ENCODE data around the gene RUBCNL.

The RUBCNL gene

GRCh38 chr13:46315036-46315435, 72.0 kb downstream of the RUBCNL start:
- no peaks in the 10 kb centered on the region for H3K79me2 ChIP-seq (ENCODE audit: low read length)
- peaks cover 2% of the 10 kb centered on the region for H3K36me3 ChIP-seq (replicated peaks; ENCODE audit: low read depth, low read length)
- no peak overlapping the region for H3K4me3 ChIP-seq (ENCODE audit: low read length)
- no peaks in the 10 kb centered on the region for H3K27me3 ChIP-seq (ENCODE audit: low read depth, low read length)
- no peak overlapping the region for H3K4me2 ChIP-seq (ENCODE audit: low read length)
- H3K9me3 ChIP-seq (ENCODE audit: insufficient read depth, low read length), result no peaks in the 10 kb centered on the region
- H4K20me1 ChIP-seq (ENCODE audit: insufficient read depth, low read length), result no peaks in the 10 kb centered on the region
- TF ChIP-seq CTCF (IDR thresholded peaks at IDR 0.05; ENCODE audit: low read depth, low read length), result no peak
- no peak for TF ChIP-seq EZH2phosphoT487 (IDR thresholded peaks at IDR 0.05; ENCODE audit: low read depth)
- H3K27ac ChIP-seq (ENCODE audit: low read length), result no peak overlapping the region
- peaks cover 7% of the 10 kb centered on the region for H3K4me1 ChIP-seq (ENCODE audit: low read length)
- no peak overlapping the region for H2AFZ ChIP-seq (ENCODE audit: low read depth, low read length)
- H3K9ac ChIP-seq (ENCODE audit: low read length), result no peak overlapping the region

GRCh38 chr13:46314587-46314986, 72.5 kb downstream of the RUBCNL start:
- Histone ChIP-seq H3K79me2 (ENCODE audit: low read length) (no peaks in the 10 kb centered on the region), H3K4me3 (ENCODE audit: low read length) (no peak overlapping the region), H4K20me1 (ENCODE audit: insufficient read depth, low read length) (no peaks in the 10 kb centered on the region), H3K27ac (ENCODE audit: low read length) (no peak overlapping the region), H3K4me2 (ENCODE audit: low read length) (no peak overlapping the region), H3K36me3 (replicated peaks; ENCODE audit: low read depth, low read length) (peaks cover 2% of the 10 kb centered on the region), H3K9me3 (ENCODE audit: insufficient read depth, low read length) (no peaks in the 10 kb centered on the region), H3K4me1 (ENCODE audit: low read length) (peaks cover 7% of the 10 kb centered on the region), H3K9ac (ENCODE audit: low read length) (no peak overlapping the region), H3K27me3 (ENCODE audit: low read depth, low read length) (no peaks in the 10 kb centered on the region), H2AFZ (ENCODE audit: low read depth, low read length) (no peak overlapping the region)
- TF ChIP-seq CTCF (IDR thresholded peaks at IDR 0.05; ENCODE audit: low read depth, low read length) (no peak), EZH2phosphoT487 (IDR thresholded peaks at IDR 0.05; ENCODE audit: low read depth) (no peak)

- Histone ChIP-seq H3K4me1 (ENCODE audit: low read length) (peaks cover 2% of the 10 kb centered on the region), H4K20me1 (ENCODE audit: insufficient read depth, low read length) (no peaks in the 10 kb centered on the region), H3K79me2 (ENCODE audit: low read length) (no peaks in the 10 kb centered on the region), H3K27ac (ENCODE audit: low read length) (no peak overlapping the region), H3K9me3 (ENCODE audit: insufficient read depth, low read length) (no peaks in the 10 kb centered on the region), H3K36me3 (replicated peaks; ENCODE audit: low read depth, low read length) (peaks cover 2% of the 10 kb centered on the region), H2AFZ (ENCODE audit: low read depth, low read length) (no peak overlapping the region), H3K27me3 (ENCODE audit: low read depth, low read length) (no peaks in the 10 kb centered on the region), H3K9ac (ENCODE audit: low read length) (no peak overlapping the region), H3K4me3 (ENCODE audit: low read length) (no peak overlapping the region), H3K4me2 (ENCODE audit: low read length) (no peak overlapping the region)
- TF ChIP-seq CTCF (IDR thresholded peaks at IDR 0.05; ENCODE audit: low read depth, low read length), result no peak
- TF ChIP-seq EZH2phosphoT487 (IDR thresholded peaks at IDR 0.05; ENCODE audit: low read depth), result no peak
Measured at GRCh38 chr13:46313432-46314257, 73.4 kb downstream of the RUBCNL start.

- Histone ChIP-seq H3K4me2 (ENCODE audit: low read length) (no peak overlapping the region), H3K9ac (ENCODE audit: low read length) (no peak overlapping the region), H3K4me1 (ENCODE audit: low read length) (no peaks in the 10 kb centered on the region), H3K79me2 (ENCODE audit: low read length) (no peaks in the 10 kb centered on the region), H3K27me3 (ENCODE audit: low read depth, low read length) (no peaks in the 10 kb centered on the region), H4K20me1 (ENCODE audit: insufficient read depth, low read length) (no peaks in the 10 kb centered on the region), H3K4me3 (ENCODE audit: low read length) (no peak overlapping the region), H3K9me3 (ENCODE audit: insufficient read depth, low read length) (no peaks in the 10 kb centered on the region), H3K27ac (ENCODE audit: low read length) (no peak overlapping the region), H3K36me3 (replicated peaks; ENCODE audit: low read depth, low read length) (peaks cover 2% of the 10 kb centered on the region), H2AFZ (ENCODE audit: low read depth, low read length) (no peak overlapping the region)
- TF ChIP-seq EZH2phosphoT487 (IDR thresholded peaks at IDR 0.05; ENCODE audit: low read depth) (no peak), CTCF (IDR thresholded peaks at IDR 0.05; ENCODE audit: low read depth, low read length) (no peak)
Measured at GRCh38 chr13:46313024-46313423, 74.0 kb downstream of the RUBCNL start.
